Measurements from ENCODE around the gene CBX5. TPM values are rescaled to one million over a fixed set of nuclear protein-coding genes. Genes with fewer than 3 reads are reported as not detected.
"Not testable (repeated sequence)": the region's sequence is repeated elsewhere in the genome, so short reads cannot be mapped to it uniquely, and the experiment has no call there.

CBX5 gene
- total RNA-seq, 1 experiment from 2014 or later, result 63.1 TPM

DNA sequence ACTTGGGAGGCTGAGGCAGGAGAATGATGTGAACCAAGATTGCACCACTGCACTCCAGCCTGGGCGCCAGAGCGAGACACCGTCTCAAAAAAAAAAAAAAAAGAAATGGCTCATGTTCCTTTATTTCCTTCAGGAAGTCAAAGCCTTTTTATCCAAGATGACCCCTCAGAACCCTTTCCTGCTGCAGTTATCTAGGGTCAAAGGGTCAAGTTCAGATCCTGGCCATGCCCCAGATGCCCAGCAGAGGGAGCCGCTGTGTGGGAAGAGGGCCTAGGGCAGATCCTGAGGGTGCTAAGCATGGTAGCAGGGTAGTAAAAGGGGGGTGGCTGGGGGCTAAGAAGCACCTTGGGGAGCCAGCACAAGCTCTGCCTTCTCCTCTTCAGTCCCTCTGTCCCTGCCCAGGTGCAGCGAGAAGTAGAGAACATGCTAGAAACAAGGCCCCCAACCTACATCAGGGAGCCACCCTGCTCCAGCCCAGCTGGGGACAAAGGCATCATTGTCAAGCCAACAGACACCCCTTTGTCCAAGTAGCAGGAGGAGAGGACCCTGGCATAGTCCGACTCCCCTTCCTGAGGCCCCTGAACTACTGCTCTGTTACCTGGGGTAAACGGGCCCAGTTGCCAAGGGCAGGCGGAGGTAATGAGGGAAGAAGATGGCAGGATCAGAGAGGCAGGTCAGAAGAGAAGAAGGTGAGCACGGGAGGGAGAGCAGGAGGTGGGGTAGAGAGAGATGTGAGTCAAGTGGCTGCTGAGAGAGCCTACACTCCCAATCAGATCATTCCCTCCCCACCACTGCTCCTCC, 14.4 kb upstream of the CBX5 start:
- DNase-seq (ENCODE audit: low read depth), result peak; percentile 28

DNA sequence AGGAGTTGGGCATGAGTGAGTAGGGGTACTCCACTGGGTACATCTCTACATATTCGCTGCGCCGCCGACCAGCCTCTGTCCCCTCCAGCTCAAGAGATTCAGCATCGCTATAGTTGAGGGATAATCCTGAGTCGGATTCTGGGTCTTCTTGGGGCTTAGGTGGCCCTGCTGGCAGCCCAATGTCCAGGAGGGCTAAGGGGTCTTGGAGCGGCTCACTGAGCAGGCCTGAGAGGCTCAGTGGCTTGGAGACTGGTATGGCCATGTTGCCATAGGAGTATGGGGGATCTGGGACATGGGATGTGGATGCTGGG, 13.0 kb upstream of the CBX5 start:
- DNase-seq (ENCODE audit: low read depth), result no peak

GRCh38 chr12:54292083-54292930, 12.4 kb upstream of the CBX5 start:
- no peak for DNase-seq (ENCODE audit: low read depth)

- no peak for DNase-seq (ENCODE audit: low read depth)
Measured at GRCh38 chr12:54287261-54288157, 7.6 kb upstream of the CBX5 start.

DNA sequence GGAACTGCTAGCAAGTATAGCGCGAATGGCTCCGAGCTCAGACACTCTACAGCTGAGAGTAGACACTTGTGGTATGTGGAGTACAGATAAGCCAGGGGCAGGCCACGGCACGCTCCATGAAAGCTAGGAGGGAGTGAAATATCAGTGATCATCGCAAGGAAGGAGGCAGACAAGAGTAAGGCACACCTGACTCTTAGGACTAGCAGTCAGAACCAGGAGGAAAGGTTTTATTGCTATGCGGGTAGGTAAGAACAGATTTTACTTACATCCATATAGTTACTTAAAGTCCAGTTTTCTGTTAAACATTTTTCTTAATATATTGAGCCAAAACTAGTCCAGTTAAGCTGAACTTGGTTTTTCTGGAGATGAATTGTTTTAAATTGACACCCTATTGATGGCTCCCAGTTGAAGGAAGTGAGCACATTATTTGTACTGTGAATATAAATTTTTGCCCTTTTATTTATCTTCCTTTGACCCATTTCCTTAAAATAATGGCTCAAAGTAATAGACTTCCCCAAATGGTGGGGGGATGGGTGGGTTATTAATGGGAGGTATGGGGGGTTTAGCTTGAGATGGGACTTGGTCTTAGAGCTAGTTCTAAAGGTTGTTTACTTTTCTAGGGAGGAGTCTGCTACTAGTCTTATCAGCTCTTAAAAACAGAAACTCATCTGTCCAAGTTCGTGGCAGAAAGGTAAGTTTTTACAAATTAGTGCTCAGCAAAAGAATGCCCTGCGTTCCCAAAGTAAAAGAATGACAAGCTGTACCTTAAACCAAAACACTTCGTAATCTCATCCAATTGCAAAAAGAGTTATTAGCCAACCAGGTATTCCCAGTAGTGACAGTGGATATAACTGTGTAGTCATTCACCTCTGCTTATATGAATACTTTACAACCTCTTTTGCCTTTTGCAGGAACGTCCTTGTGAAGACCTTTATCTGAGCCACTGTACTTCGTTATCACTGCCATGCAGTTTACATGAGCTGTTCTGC, 6.4 kb upstream of the CBX5 start:
- no peak for DNase-seq (ENCODE audit: low read depth)

- DNase-seq (ENCODE audit: low read depth), result no peak
Measured at GRCh38 chr12:54285150-54286041, 5.5 kb upstream of the CBX5 start.

DNA sequence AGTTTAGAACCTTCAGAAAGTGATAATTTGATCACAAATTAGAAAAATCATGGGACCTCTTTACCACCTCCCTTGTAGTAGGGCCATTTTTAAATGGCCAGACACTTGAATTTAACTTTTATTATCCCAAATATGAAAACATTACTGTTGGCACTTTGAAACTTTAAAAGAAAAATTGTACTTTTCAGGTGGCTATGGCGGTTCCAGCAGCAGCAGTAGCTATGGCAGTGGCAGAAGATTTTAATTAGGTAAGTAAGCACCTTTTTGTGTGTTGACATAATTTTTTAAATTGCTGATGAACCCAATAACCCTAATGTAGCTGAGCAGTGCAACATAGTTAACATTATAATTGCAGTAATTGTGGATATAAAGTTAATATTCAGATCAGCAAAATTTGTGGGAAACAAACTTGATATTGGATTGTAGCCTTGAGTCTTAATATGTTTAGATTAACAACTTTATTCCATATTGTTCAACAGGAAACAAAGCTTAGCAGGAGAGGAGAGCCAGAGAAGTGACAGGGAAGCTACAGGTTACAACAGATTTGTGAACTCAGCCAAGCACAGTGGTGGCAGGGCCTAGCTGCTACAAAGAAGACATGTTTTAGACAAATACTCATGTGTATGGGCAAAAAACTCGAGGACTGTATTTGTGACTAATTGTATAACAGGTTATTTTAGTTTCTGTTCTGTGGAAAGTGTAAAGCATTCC, 4.3 kb upstream of the CBX5 start:
- DNase-seq (ENCODE audit: low read depth), result not testable (repeated sequence)

DNA sequence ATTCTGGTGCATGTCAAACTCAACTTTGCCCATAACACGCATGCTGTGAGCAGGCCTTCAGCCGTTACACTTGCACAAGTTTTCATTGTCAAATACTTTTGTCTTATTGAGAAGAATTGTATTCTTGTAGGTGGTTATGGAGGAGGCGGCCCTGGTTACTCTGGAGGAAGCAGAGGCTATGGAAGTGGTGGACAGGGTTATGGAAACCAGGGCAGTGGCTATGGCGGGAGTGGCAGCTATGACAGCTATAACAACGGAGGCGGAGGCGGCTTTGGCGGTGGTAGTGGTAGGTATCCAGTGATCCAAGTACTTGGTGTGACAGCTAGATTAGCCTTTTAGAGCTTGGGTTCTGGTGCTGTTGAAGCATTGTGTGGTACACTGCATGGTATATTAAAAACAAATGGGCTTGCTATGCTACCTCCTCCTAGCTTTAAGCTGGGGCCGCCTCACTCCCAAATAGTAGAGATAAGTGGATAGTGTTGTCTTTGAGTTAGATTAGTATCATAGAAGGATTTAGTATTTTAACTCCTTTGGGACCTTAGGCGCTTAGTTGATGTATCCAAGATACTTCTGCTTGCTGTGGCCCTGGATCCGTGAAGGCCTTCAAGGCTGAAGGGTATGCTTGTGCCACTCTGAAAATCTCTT, 3.1 kb upstream of the CBX5 start:
- DNase-seq (ENCODE audit: low read depth), result no peak

GRCh38 chr12:54281694-54282093, 1.8 kb upstream of the CBX5 start:
- DNase-seq (ENCODE audit: low read depth), result not testable (repeated sequence)

DNA sequence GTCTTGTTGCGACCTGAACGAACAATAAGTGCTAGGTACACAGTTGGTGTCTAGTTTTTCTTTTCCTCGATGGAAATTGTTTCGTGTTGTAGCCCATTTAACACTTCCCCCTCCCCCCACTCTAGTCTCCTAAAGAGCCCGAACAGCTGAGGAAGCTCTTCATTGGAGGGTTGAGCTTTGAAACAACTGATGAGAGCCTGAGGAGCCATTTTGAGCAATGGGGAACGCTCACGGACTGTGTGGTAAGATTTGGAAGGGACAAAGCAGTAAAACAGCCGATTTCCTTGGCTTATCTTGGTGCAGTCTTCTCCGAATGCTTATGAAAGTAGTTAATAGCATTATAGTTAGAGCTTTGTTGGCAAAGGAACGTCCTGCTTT, 1.3 kb upstream of the CBX5 start:
- DNase-seq (ENCODE audit: low read depth), result not testable (repeated sequence)

GRCh38 chr12:54280468-54281260, 742 bp upstream of the CBX5 start, which contains the start of gene HNRNPA1:
TSS of gene HNRNPA1 (plus strand) at chr12:54280726. CDS start at chr12:54280808, 82 bp downstream.
- peak; percentile 99 for DNase-seq (ENCODE audit: low read depth)

GRCh38 chr12:54279227-54279631, 693 bp downstream of the CBX5 start:
- no peak for DNase-seq (ENCODE audit: low read depth)

DNA sequence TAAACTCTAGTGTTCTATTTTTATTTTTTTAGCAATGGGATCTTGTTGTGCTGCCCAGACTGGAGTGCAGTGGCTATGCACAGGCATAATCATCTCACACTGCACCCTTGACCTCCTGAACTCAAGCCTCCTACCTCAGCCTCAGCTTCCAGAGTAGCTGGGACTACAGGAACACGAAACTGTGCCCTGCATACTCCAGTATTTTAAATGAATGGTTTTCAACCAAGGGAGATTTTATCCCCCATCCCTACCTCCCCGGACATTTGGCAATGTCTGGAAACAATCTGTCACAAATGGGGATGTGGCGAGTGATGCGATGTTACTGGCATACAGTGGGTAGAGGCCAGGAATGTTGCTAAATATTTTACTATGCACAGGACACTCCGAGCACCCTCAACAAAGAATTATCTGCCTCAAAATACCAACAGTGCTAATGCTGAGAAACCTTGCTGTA, 2.1 kb downstream of the CBX5 start:
- DNase-seq (ENCODE audit: low read depth), result peak; percentile 67

DNA sequence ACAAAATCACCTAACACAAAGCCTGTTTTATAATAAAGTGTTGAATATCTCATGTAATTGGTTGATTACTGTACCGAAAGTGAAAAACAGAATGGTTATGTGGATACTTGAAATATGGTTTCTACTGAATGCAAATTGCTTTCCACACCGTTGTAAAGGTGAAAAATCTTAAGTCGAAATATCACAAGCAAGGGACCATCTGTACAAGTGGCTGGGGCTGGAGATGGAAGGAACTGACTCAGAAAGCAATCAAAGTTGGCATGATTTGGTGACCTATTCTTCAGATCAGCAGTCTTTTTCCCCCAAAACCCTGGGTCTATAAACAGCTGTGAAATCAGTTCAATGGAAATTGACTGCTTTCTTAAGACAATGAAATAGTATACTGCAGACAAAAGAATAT, 3.6 kb downstream of the CBX5 start:
- no peak for DNase-seq (ENCODE audit: low read depth)

DNA sequence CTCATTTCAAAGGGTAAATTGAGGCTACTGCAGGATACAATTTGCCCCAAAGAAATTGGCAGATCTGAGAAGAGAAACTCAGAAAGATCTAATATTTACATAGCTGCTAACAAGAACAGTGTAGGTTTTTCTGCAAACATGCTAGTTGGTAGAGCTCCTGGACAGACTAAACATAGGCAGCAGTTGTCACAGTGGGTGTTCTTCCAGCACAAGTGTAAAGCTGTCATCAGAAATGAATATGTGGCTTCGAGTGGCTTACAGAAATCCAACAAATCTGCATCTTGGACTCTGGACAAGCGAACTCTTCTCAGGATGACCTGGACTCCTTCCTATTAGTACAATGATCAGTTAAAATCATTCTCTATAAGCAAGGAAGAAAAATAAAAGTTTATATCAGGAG, 5.9 kb downstream of the CBX5 start:
- no peak for DNase-seq (ENCODE audit: low read depth)

GRCh38 chr12:54272214-54272613, 7.7 kb downstream of the CBX5 start:
- no peak for DNase-seq (ENCODE audit: low read depth)

GRCh38 chr12:54270345-54270744, 9.6 kb downstream of the CBX5 start:
- DNase-seq (ENCODE audit: low read depth), result no peak

DNA sequence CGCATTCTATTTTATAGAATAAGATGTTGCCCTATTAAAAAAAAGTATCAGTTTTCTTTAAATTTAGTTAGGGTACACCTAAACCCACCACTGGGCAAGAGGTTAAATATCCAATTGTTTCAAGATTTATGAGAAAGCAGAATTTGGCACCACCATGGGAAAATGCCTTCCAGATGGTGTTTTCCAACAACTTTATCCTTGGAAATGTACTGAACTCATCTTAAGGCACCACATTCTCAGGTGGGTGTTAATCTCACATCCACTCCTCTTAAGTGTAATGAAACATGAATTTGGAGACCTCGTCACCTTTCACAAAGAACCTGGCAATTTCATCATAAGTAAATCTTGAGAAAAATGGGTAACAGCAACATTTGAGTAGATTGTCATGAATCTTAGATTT, 13.1 kb downstream of the CBX5 start:
- DNase-seq (ENCODE audit: low read depth), result no peak
